ENCODE results near the gene DIPK1B.

The DIPK1B gene

GRCh38 chr9:136686794-136687711 is 25.3 kb upstream of the DIPK1B start, which contains the start of gene AGPAT2:
AGPAT2 (minus strand) TSS chr9:136687457; CDS start chr9:136687357, 100 bp downstream.
- DNase-seq, result peak; percentile 63 to 67

GRCh38 chr9:136687721-136688223 is 24.6 kb upstream of the DIPK1B start:
- no peak for DNase-seq

GRCh38 chr9:136688274-136689107 is 23.9 kb upstream of the DIPK1B start:
- no peak for DNase-seq

- no peak for DNase-seq
Observed at GRCh38 chr9:136689108-136689460, 23.3 kb upstream of the DIPK1B start.

- DNase-seq, result no peak
Observed at GRCh38 chr9:136690104-136690805, 22.1 kb upstream of the DIPK1B start.

- DNase-seq, result no peak
Observed at GRCh38 chr9:136690806-136691261, 21.5 kb upstream of the DIPK1B start.

- no peak for DNase-seq
Observed at GRCh38 chr9:136691316-136692184, 20.8 kb upstream of the DIPK1B start.

- no peak for DNase-seq
Observed at GRCh38 chr9:136692185-136693134, 19.9 kb upstream of the DIPK1B start.

GRCh38 chr9:136693135-136693489 is 19.3 kb upstream of the DIPK1B start:
- no peak for DNase-seq

- no peak for DNase-seq
Observed at GRCh38 chr9:136693490-136694162, 18.7 kb upstream of the DIPK1B start.

GRCh38 chr9:136694163-136694871 is 18.1 kb upstream of the DIPK1B start:
- peak in 1 of 2 experiments; percentile 25 for DNase-seq

GRCh38 chr9:136694872-136695247 is 17.5 kb upstream of the DIPK1B start:
- no peak for DNase-seq

- no peak for DNase-seq
Observed at GRCh38 chr9:136695435-136695895, 16.9 kb upstream of the DIPK1B start.

- DNase-seq, result no peak
Observed at GRCh38 chr9:136695955-136696354, 16.4 kb upstream of the DIPK1B start.

- DNase-seq, result no peak
Observed at GRCh38 chr9:136696502-136696901, 15.9 kb upstream of the DIPK1B start.

- no peak for DNase-seq
Observed at GRCh38 chr9:136697146-136697820, 15.1 kb upstream of the DIPK1B start.

GRCh38 chr9:136697821-136698526 is 14.4 kb upstream of the DIPK1B start:
- DNase-seq, result peak; percentile 88 to 89
